Astrocyte (in vitro differentiated cells and primary cell): ENCODE data around the gene SLC25A10.

Experiments used
- EZH2 ChIP-seq: IDR thresholded peaks from 2 replicates; pipeline ENCODE4 v1.6.1; 2012; ENCODE audit warnings: mild to moderate bottlenecking, low read length, inconsistent platforms; ENCODE audit not compliant: insufficient read depth
- TF ChIP-seq, protein P1 (sequence below): IDR thresholded peaks from 2 replicates; pipeline ENCODE4 v1.5.1; 2011; ENCODE audit warnings: low read depth, mild to moderate bottlenecking, inconsistent platforms, low read length, moderate library complexity; ENCODE audit not compliant: insufficient read depth

DNA sequence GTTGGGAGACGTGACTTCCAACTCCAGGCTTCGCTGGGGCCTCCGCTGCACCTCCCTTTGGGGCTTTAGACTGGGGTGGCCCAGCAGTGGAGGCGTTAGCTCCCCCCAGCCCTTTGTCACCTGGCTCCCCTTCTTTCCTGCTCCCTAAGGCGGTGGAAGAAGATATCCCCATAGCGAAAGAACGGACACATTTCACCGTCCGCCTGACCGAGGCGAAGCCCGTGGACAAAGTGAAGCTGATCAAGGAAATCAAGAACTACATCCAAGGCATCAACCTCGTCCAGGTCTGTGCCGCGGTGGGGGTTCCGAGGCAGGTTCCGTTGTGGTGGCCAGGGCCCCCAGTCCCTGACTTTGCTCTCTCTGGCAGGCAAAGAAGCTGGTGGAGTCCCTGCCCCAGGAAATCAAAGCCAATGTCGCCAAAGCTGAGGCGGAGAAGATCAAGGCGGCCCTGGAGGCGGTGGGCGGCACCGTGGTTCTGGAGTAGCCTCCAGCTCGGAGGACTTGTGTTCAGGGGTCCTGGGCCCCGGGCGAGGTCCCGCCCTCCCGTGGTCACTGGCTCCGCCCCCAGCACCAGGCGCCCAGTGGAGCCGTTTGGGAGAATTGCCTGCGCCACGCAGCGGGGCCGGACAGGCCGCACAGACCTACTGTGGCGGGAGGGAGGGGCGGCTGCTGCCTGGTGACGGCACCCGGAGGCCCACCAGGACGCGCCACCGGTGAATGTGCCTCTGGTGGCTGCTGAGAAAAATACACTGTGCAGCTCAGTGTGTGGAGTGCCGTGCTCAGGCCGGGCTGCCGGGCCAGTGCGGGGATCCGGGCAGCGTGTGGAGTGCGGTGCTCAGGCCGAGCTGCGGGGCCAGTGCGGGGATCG, 5.1 kb upstream of the SLC25A10 start:
- no peak for TF ChIP-seq EZH2
- TF ChIP-seq, protein P1, sequence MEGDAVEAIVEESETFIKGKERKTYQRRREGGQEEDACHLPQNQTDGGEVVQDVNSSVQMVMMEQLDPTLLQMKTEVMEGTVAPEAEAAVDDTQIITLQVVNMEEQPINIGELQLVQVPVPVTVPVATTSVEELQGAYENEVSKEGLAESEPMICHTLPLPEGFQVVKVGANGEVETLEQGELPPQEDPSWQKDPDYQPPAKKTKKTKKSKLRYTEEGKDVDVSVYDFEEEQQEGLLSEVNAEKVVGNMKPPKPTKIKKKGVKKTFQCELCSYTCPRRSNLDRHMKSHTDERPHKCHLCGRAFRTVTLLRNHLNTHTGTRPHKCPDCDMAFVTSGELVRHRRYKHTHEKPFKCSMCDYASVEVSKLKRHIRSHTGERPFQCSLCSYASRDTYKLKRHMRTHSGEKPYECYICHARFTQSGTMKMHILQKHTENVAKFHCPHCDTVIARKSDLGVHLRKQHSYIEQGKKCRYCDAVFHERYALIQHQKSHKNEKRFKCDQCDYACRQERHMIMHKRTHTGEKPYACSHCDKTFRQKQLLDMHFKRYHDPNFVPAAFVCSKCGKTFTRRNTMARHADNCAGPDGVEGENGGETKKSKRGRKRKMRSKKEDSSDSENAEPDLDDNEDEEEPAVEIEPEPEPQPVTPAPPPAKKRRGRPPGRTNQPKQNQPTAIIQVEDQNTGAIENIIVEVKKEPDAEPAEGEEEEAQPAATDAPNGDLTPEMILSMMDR = no peak
